HepG2 (cell line): ENCODE data around the gene ANKS1A. TPM values are rescaled to one million over a fixed set of nuclear protein-coding genes. Genes with fewer than 3 reads are reported as not detected.

Source experiments
- ARID3A ChIP-seq: IDR thresholded peaks from 2 replicates; pipeline ENCODE4 v1.6.1; 2012; ENCODE audit warnings: low read depth, low read length, improper control_type of control experiment
- ATF7 ChIP-seq, 2 experiments: fragments of 450-650 bp in 1 of 2; sonication (generic) in 1 of 2; formaldehyde crosslinking in 1 of 2; IDR thresholded peaks; 2 replicates each; pipeline versions ENCODE4 v1.4.0 to v1.6.1; 2016 to 2020; ENCODE audit warnings: antibody characterized with exemption in 1 of 2, mild to moderate bottlenecking in 1 of 2, missing genetic modification reagents in 1 of 2
- HMGXB3 ChIP-seq: sonication (generic); formaldehyde crosslinking; IDR thresholded peaks from 2 replicates; pipeline ENCODE4 v1.4.0; 2020; ENCODE audit warnings: missing genetic modification reagents, borderline replicate concordance
- KDM5B ChIP-seq: sonication (generic); formaldehyde crosslinking; IDR thresholded peaks from 2 replicates; pipeline ENCODE4 v1.4.0; 2020; ENCODE audit warnings: missing genetic modification reagents, mild to moderate bottlenecking, borderline replicate concordance
- MYPOP ChIP-seq: sonication (generic); formaldehyde crosslinking; IDR thresholded peaks from 2 replicates; pipeline ENCODE4 v1.8.1; 2023; ENCODE audit warnings: mild to moderate bottlenecking, moderate library complexity, missing genetic modification reagents
- REPIN1 ChIP-seq: sonication (generic); formaldehyde crosslinking; IDR thresholded peaks from 2 replicates; pipeline ENCODE4 v1.8.0; 2022; ENCODE audit warnings: missing genetic modification reagents, low read depth, mild to moderate bottlenecking, borderline replicate concordance
- TOPORS ChIP-seq: sonication (generic); formaldehyde crosslinking; IDR thresholded peaks from 2 replicates; pipeline ENCODE4 v1.8.0; 2023; ENCODE audit warnings: mild to moderate bottlenecking, missing genetic modification reagents
- XRCC5 ChIP-seq: fragments of 200-400 bp; formaldehyde crosslinking; optimal IDR thresholded peaks from 2 replicates; pipeline ENCODE3; 2017; ENCODE audit warnings: mild to moderate bottlenecking, low read length
- ZBTB33 ChIP-seq: sonication (generic); formaldehyde crosslinking; IDR thresholded peaks from 2 replicates; pipeline ENCODE4 v1.4.0; 2020; ENCODE audit warnings: missing genetic modification reagents
- ZNF510 ChIP-seq: sonication (generic); formaldehyde crosslinking; IDR thresholded peaks from 2 replicates; pipeline ENCODE4 v1.4.0; 2020; ENCODE audit warnings: low read depth, mild to moderate bottlenecking, missing genetic modification reagents
- ZNF570 ChIP-seq: sonication (generic); formaldehyde crosslinking; IDR thresholded peaks from 2 replicates; pipeline ENCODE4 v1.4.0; 2020; ENCODE audit warnings: mild to moderate bottlenecking, missing genetic modification reagents, borderline replicate concordance
- ZNF687 ChIP-seq: sonication (generic); formaldehyde crosslinking; IDR thresholded peaks from 2 replicates; pipeline ENCODE4 v1.5.1; 2020; ENCODE audit warnings: mild to moderate bottlenecking, missing genetic modification reagents, moderate library complexity
- polyA plus RNA-seq, 8 experiments: library from polyadenylated mRNA; depleted of rRNA in 3 of 8; stranded (reverse) in 7 of 8; unstranded in 1 of 8; fragments of >200 nt; fragmentation: Illumina TruSeq in 4 of 8; extraction: Trizol in 4 of 8; gene quantifications; 2 replicates each; pipeline versions ENCODE4 v1.2.1 to v1.2.3, GENCODE V29; 2011 to 2016; ENCODE audit warnings: low read depth in 4 of 8, missing spikeins in 1 of 8, mixed read lengths in 1 of 8; ENCODE audit not compliant: insufficient read depth in 1 of 8
- total RNA-seq, 5 experiments: library from RNA; depleted of rRNA; stranded (reverse); fragments of >200 nt; fragmentation: Illumina TruSeq; extraction: Trizol; gene quantifications; 2 replicates each; pipeline ENCODE4 v1.2.3, GENCODE V29; 2016; ENCODE audit warnings: low read depth in 1 of 5

Gene ANKS1A
- total and polyA plus RNA-seq, 2 of the 13 experiments (the other 11 are each of a cell fraction or from before 2014, with no cell fraction given) = 7.2 to 15.1 TPM

- TF ChIP-seq ZBTB33 (CRISPR knock-in tag) = peak; percentile 72
- TF ChIP-seq HMGXB3 = no peak
- TF ChIP-seq ARID3A = no peak
- no peak for TF ChIP-seq ATF7 (IDR thresholded peaks at IDR 0.05)
- no peak for TF ChIP-seq ATF7 (CRISPR knock-in tag; IDR thresholded peaks at IDR 0.05)
- 0 out of 2 replicates have a peak, but pooled peaks have one; percentile 16 for TF ChIP-seq KDM5B
- TF ChIP-seq TOPORS (CRISPR knock-in tag) = no peak
- no peak for TF ChIP-seq XRCC5
- no peak for TF ChIP-seq ZNF510
- TF ChIP-seq ZNF687 (CRISPR knock-in tag) = 0 out of 2 replicates have a peak, but pooled peaks have one; percentile 20
- no peak for TF ChIP-seq ZNF570 (CRISPR knock-in tag)
- TF ChIP-seq REPIN1 (CRISPR knock-in tag) = no peak
- no peak for TF ChIP-seq MYPOP
- TF ChIP-seq, all 625 proteins: peak for 5
Observed at GRCh38 chr6:35050757-35051330, 161.8 kb downstream of the ANKS1A start (continued).
